AG04450 (cell line): ENCODE measurements around the gene FXYD7. TPM values are rescaled to one million over a fixed set of nuclear protein-coding genes. Genes with fewer than 3 reads are reported as not detected.
A peak's percentile ranks its signal among the peaks of the same experiment; 100 is the strongest.

Experiments
- CTCF ChIA-PET: fragments of 300-600, 350-600 bp; formaldehyde crosslinking; extraction: SDS; loops from one replicate; lab custom pipeline; 2022; ENCODE audit warnings: antibody characterized with exemption, inconsistent platforms; lab: Charles Lee
- POLR2A ChIA-PET: fragments of 350-600 bp; formaldehyde crosslinking; extraction: SDS; loops from one replicate; lab custom pipeline; 2021; ENCODE audit warnings: antibody characterized with exemption, inconsistent platforms; lab: Yijun Ruan, JAX
- DNase-seq: peaks from one replicate; pipeline ENCODE4 v3.0.0-alpha.2; 2011; ENCODE audit warnings: low read depth, low spot score
- H3K27ac ChIP-seq: one replicate; pipeline ENCODE4 v1.5.1; 2012; ENCODE audit warnings: low read depth, low read length, control low read depth
- H3K27me3 ChIP-seq: one replicate; pipeline ENCODE4 v1.6.0; 2012; ENCODE audit warnings: low read length; ENCODE audit not compliant: control insufficient read depth, insufficient read depth
- H3K4me3 ChIP-seq: 2 replicates; pipeline ENCODE4 v1.5.1; 2011; ENCODE audit warnings: mild to moderate bottlenecking, low read depth, low read length, control low read depth
- H3K9me3 ChIP-seq: 2 replicates; pipeline ENCODE4 v1.5.1; 2012; ENCODE audit warnings: low read length; ENCODE audit not compliant: control insufficient read depth, insufficient read depth
- polyA plus RNA-seq: library from polyadenylated mRNA; depleted of rRNA; stranded (reverse); fragments of >200 nt; gene quantifications from 2 replicates; pipeline ENCODE4 v1.2.3, GENCODE V29; 2011
- TF ChIP-seq, protein P1 (sequence below): IDR thresholded peaks from 2 replicates; pipeline ENCODE4 v1.5.1; 2011; ENCODE audit warnings: low read depth, low read length, control low read depth, inconsistent platforms

Gene FXYD7
- polyA plus RNA-seq, 1 experiment = not detected

DNA sequence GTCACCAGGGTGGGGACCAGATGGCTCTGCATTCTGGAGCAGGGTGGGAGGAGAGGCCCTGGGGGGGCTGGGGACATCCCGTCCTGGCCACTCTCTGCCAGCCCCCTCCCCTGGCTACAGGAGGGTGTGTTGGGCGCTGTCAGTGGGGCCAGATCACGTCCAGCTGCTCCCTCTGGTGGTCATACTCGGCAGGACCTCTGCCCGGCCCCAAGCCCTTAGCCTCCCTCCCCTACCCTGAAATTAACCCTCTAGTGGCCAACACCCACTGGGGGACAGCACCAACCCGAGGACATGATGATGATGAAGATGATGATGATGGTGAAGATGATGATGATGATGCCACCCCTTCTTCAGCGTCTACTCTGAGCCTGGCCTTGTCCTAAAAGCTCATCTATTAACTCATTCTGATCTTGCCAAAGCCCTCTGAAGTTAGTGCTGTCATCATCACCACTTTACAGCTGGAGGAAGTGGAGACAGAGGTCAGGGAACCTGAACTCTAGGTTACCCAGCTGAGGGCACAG is 7.6 kb upstream of the FXYD7 start:
- H3K27ac ChIP-seq = no peak overlapping the region
- no peaks in the 10 kb centered on the region for H3K9me3 ChIP-seq
- CTCF ChIA-PET = interaction anchor here (0.5 to 4.0 kb wide), 26 partner anchors 8 to 140 kb away, joined by 3 to 98 read pairs (median 5); partner anchors contain the start of genes FXYD3, FXYD5 and FXYD7
- TF ChIP-seq, protein P1, sequence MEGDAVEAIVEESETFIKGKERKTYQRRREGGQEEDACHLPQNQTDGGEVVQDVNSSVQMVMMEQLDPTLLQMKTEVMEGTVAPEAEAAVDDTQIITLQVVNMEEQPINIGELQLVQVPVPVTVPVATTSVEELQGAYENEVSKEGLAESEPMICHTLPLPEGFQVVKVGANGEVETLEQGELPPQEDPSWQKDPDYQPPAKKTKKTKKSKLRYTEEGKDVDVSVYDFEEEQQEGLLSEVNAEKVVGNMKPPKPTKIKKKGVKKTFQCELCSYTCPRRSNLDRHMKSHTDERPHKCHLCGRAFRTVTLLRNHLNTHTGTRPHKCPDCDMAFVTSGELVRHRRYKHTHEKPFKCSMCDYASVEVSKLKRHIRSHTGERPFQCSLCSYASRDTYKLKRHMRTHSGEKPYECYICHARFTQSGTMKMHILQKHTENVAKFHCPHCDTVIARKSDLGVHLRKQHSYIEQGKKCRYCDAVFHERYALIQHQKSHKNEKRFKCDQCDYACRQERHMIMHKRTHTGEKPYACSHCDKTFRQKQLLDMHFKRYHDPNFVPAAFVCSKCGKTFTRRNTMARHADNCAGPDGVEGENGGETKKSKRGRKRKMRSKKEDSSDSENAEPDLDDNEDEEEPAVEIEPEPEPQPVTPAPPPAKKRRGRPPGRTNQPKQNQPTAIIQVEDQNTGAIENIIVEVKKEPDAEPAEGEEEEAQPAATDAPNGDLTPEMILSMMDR = peak; percentile 89
- no peak for DNase-seq
- H3K27me3 ChIP-seq = peaks cover 12% of the 10 kb centered on the region
- H3K4me3 ChIP-seq = no peak overlapping the region
- POLR2A ChIA-PET = interaction anchor here (0.7 kb wide), 1 partner anchor 66 kb away, joined by 3 read pairs; no protein-coding TSS in a partner anchor

DNA sequence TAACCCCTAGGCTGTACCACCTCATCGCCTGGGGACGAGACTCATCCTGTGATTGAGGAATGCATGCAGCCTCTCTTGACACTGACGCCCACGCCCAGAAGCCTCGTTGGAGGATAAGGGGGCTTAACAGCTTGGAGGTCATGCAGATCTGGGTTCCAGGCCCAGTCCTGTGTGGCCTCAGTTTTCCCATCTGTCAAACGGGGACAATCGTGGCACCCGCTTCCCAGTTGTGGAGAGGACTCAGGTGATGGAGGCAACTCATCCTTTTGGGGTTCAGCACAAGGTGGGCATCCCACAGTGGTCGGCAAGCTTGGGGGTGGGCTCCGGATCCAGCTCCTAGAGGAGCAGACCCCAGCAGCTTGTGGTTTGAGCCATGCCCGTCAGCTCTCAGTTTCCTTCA is 6.8 kb upstream of the FXYD7 start:
- Histone ChIP-seq H3K9me3 (no peaks in the 10 kb centered on the region), H3K4me3 (no peak overlapping the region), H3K27me3 (peaks cover 5% of the 10 kb centered on the region), H3K27ac (no peak overlapping the region)
- no peak for DNase-seq
- ChIA-PET POLR2A (interaction anchor here (0.7 kb wide), 1 partner anchor 67 kb away, joined by 3 read pairs; no protein-coding TSS in a partner anchor), CTCF (interaction anchor here (0.5 to 4.0 kb wide), 23 partner anchors 7 to 139 kb away, joined by 3 to 98 read pairs (median 7); partner anchors contain the start of genes FXYD3, FXYD5 and FXYD7)
- TF ChIP-seq, protein P1 = no peak

DNA sequence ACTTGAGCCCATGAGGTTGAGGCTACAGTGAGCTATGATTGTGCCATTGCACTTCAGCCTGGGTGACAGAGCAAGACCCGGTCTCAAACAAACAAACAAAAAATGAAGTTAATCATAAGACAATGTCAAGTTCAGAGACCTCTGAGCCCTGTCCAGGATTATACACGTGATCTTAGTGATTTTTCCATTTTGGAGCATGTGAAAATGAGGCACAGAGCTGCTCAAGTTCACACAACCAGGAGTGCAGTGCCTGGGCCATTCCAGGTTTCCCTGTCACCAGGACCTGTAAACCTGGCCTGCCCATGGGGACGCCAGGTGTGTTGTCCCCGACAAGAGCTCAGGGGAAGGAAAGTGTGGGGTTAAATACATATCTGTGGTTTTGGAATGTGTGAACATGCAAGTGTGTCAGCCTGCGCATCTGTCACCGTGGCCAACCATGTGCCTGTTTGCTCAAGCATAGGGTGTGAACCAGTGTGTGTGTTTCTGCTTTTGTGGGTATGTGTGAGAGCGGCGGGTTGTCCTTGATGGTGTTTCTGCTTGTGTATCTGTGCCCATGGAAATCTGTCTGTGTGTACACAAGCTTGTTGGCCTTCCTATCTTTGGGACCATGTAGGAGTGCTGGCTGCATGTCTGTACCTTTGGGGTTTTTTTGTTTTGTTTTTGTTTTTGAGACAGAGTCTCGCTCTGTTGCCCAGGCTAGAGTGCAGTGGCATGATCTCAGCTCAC is 5.9 kb upstream of the FXYD7 start:
- no peak overlapping the region for H3K4me3 ChIP-seq
- no peaks in the 10 kb centered on the region for H3K9me3 ChIP-seq
- H3K27me3 ChIP-seq = peaks cover 8% of the 10 kb centered on the region
- ChIA-PET POLR2A (no interaction called here), CTCF (interaction anchor here (0.7 to 4.0 kb wide), 6 partner anchors 13 to 93 kb away, joined by 3 to 98 read pairs (median 36); partner anchors contain the start of gene FXYD3)
- no peak for DNase-seq
- no peak overlapping the region for H3K27ac ChIP-seq
- TF ChIP-seq, protein P1 = no peak

DNA sequence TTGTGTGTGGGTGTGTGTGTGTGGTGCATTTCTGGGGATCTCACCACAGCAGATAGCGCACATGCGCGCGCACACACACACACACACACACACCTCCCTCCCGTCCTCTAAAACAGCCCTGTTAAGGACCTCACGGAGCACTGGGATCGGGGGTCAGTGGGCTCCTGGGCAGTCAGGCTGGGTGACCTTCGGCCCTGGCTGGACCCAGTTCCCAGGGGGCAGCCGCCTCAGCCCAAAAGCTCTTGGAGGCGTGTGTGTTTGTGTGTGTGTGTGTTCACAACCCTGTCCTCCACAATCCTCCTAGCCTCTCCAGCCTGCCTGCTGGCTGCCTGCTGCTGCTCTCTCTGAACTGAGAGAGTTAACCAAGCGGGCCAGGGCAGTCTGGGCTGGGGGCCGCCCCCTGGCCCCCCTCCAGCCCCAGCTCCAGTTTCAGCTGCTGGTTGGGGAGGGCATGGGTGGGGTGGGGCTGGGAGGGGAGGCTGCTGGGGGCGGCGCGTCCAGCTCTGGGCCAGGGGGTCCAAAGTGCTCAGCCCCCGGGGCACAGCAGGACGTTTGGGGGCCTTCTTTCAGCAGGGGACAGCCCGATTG is 4.7 kb upstream of the FXYD7 start, which contains the start of gene FXYD1:
FXYD1 (plus strand) TSS at position 520 of the 588 bp plus-strand sequence. CDS start 1,256 bp downstream, outside the sequence.
- TF ChIP-seq, protein P1 = no peak
- POLR2A ChIA-PET = no interaction called here
- Histone ChIP-seq H3K27me3 (peaks cover 16% of the 10 kb centered on the region), H3K27ac (peak within 1 kb of the TSS; percentile 21), H3K9me3 (no peaks in the 10 kb centered on the region), H3K4me3 (no peak within 1 kb of the TSS)
- DNase-seq = no peak
- CTCF ChIA-PET = interaction anchor here (1.9 kb wide), 1 partner anchor 72 kb away, joined by 10 read pairs; no protein-coding TSS in a partner anchor
